Measurements from ENCODE around the gene STH. TPM values are rescaled to one million over a fixed set of nuclear protein-coding genes. Genes with fewer than 3 reads are reported as not detected.

Gene STH
- total and polyA plus RNA-seq, 7 donors, result 0.25 to 2.0 (median 0.26) TPM; not detected in 4

DNA sequence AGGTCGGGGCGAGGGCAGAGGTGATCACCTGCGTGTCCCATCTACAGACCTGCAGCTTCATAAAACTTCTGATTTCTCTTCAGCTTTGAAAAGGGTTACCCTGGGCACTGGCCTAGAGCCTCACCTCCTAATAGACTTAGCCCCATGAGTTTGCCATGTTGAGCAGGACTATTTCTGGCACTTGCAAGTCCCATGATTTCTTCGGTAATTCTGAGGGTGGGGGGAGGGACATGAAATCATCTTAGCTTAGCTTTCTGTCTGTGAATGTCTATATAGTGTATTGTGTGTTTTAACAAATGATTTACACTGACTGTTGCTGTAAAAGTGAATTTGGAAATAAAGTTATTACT lies 28.9 kb downstream of the STH start:
- peak overlapping the region; percentile 44 for H3K27ac ChIP-seq
- TF ChIP-seq, protein P1, sequence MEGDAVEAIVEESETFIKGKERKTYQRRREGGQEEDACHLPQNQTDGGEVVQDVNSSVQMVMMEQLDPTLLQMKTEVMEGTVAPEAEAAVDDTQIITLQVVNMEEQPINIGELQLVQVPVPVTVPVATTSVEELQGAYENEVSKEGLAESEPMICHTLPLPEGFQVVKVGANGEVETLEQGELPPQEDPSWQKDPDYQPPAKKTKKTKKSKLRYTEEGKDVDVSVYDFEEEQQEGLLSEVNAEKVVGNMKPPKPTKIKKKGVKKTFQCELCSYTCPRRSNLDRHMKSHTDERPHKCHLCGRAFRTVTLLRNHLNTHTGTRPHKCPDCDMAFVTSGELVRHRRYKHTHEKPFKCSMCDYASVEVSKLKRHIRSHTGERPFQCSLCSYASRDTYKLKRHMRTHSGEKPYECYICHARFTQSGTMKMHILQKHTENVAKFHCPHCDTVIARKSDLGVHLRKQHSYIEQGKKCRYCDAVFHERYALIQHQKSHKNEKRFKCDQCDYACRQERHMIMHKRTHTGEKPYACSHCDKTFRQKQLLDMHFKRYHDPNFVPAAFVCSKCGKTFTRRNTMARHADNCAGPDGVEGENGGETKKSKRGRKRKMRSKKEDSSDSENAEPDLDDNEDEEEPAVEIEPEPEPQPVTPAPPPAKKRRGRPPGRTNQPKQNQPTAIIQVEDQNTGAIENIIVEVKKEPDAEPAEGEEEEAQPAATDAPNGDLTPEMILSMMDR (IDR thresholded peaks at IDR 0.05), result no peak
- H3K9me3 ChIP-seq, result no peaks in the 10 kb centered on the region
- 35 to 55% (median 43%) methylated on average over 4 of the region's 4 CpGs for WGBS, 3 donors
- no peaks in the 10 kb centered on the region for H3K27me3 ChIP-seq (ENCODE audit: insufficient read depth in 3 of 3, low read length in 2 of 3)
- DNase-seq (no peak), ATAC-seq (peak in 2 of 4 donors; percentile 28 to 32)
- intact Hi-C loops (cut with DNase I), result no loop called here
- H3K4me1 ChIP-seq, result peaks cover 7% of the 10 kb centered on the region
- no peak overlapping the region for H3K4me3 ChIP-seq
- peaks cover 4 to 70% of the 10 kb centered on the region in 2 donors for H3K36me3 ChIP-seq (ENCODE audit: insufficient read depth in 1 of 2, low read depth in 1 of 2)

DNA sequence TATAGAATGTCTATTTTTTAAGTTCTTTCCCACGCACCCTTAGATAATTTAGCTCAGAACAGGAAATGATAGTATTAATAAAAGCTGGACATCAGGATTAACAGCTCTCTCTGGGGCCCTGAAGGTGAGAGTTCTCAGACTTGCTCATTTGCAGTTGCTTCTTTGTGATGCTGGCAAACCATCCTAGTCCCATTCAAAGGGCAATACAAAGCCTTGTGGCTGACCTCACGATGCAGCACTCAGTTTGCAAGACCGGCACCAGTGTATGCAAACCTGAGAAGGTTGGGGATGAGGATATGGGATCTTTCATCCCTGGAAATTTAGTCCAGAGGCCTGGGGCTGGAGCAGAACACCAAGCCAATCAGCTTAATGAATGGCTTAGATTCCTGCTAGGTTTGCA lies 29.3 kb downstream of the STH start:
- 61 to 78% (median 70%) methylated on average over 3 of the region's 3 CpGs for whole genome bisulfite sequencing, 3 donors
- peaks cover 7 to 70% of the 10 kb centered on the region in 2 donors for H3K36me3 ChIP-seq (ENCODE audit: insufficient read depth in 1 of 2, low read depth in 1 of 2)
- no peak overlapping the region for H3K27ac ChIP-seq
- no peak for ATAC-seq
- no peaks in the 10 kb centered on the region for H3K27me3 ChIP-seq (ENCODE audit: insufficient read depth in 3 of 3, low read length in 2 of 3)
- no peak overlapping the region for H3K4me3 ChIP-seq
- DNase-seq, result no peak
- no peaks in the 10 kb centered on the region for H3K9me3 ChIP-seq
- peaks cover 7% of the 10 kb centered on the region for H3K4me1 ChIP-seq
- TF ChIP-seq, protein P1 (IDR thresholded peaks at IDR 0.05), result no peak
- intact Hi-C loops (cut with DNase I), result no loop called here

DNA sequence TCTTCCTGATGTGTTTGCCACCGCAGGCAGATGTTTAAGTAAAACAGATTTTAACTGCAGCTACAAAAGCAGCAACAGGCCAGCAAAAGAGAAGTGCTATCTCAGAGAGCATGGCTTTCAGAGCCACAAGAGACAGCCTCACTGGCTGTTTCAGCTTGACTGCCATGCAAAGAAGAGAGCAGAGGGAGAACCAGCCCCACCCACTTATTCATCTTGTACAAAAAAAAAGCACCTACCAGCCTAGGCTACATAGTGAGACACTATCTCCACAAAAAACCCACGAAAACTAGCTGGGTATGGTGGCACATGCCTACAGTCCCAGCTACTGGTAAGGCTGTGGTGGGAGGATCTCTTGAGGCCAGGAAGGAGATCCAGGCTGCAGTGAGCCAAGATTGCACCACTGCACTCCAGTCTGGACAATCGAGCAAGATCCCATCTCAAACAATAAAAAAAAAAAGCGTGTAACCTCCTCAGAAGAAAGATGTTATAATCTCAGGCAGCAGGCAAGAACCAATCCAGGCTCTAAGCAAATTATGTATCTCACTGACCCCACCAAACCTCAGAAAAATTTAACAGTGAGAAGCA lies 30.0 kb downstream of the STH start:
- no peak for DNase-seq
- Histone ChIP-seq H3K27ac (no peak overlapping the region), H3K4me3 (no peak overlapping the region), H3K27me3 (ENCODE audit: insufficient read depth in 3 of 3, low read length in 2 of 3) (no peaks in the 10 kb centered on the region), H3K36me3 (ENCODE audit: insufficient read depth in 1 of 2, low read depth in 1 of 2) (peaks cover 11 to 70% of the 10 kb centered on the region in 2 donors), H3K4me1 (peaks cover 7% of the 10 kb centered on the region), H3K9me3 (no peaks in the 10 kb centered on the region)
- 66 to 80% (median 73%) methylated on average over 4 of the region's 4 CpGs for WGBS, 3 donors
- intact Hi-C loops (cut with DNase I), result no loop called here
- TF ChIP-seq, protein P1 (IDR thresholded peaks at IDR 0.05), result no peak
- no peak for ATAC-seq

DNA sequence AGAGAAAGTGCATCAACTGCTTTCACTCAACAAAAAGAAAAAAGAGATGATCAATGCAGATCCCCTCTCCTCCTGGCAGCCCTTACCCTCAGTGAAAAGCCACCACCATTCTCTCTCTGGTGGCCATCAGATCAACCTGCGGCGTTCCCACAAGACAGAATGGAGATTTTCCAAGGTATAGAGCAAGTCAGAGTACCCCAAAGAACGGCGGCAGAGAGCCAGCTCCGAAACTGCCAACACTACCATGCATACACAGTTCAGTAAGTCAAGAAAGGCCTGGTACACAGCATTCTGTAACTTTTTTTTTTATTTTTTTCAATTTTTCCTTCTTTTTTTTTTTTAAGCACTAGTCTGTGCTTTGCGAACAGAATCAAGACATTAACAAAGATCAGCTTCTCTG lies 30.6 kb downstream of the STH start:
- intact Hi-C loops (cut with DNase I), result no loop called here

More for the DNA sequence above, 30.6 kb downstream of the STH start:
- no peak overlapping the region for H3K27ac ChIP-seq
- DNase-seq (no peak), ATAC-seq (no peak)
- 83 to 97% (median 90%) methylated on average over 6 of the region's 6 CpGs for WGBS, 3 donors
- no peaks in the 10 kb centered on the region for H3K27me3 ChIP-seq (ENCODE audit: insufficient read depth in 3 of 3, low read length in 2 of 3)
- peaks cover 14 to 70% of the 10 kb centered on the region in 2 donors for H3K36me3 ChIP-seq (ENCODE audit: insufficient read depth in 1 of 2, low read depth in 1 of 2)
- H3K4me1 ChIP-seq, result peaks cover 7% of the 10 kb centered on the region
- no peak overlapping the region for H3K4me3 ChIP-seq
- TF ChIP-seq, protein P1 (IDR thresholded peaks at IDR 0.05), result no peak
- H3K9me3 ChIP-seq, result no peaks in the 10 kb centered on the region

Measured in psoas muscle (tissue), 8 donors.